Nephron (organoid): ENCODE results near the gene GDPD3.
"Not testable (repeated sequence)": the region's sequence is repeated elsewhere in the genome, so short reads cannot be mapped to it uniquely, and the experiment has no call there.

Source experiments
- H3K27ac Mint-ChIP-seq, 3 experiments: 2 replicates each; pipeline ENCODE4 v1.8.0; 2020; ENCODE audit warnings: mixed read lengths in 3 of 3, mild to moderate bottlenecking in 2 of 3, moderate library complexity in 1 of 3
- H3K27me3 Mint-ChIP-seq: 2 replicates; pipeline ENCODE4 v1.8.0; 2021; ENCODE audit warnings: low read depth, mild to moderate bottlenecking, moderate library complexity, mixed read lengths
- H3K36me3 Mint-ChIP-seq: 2 replicates; pipeline ENCODE4 v1.8.0; 2020; ENCODE audit warnings: low read depth, mixed read lengths
- H3K4me1 Mint-ChIP-seq: 2 replicates; pipeline ENCODE4 v1.8.0; 2020; ENCODE audit warnings: mixed read lengths
- H3K4me3 Mint-ChIP-seq, 3 experiments: 2 replicates each; pipeline ENCODE4 v1.8.0; 2020; ENCODE audit warnings: mild to moderate bottlenecking in 3 of 3, mixed read lengths in 3 of 3, moderate library complexity in 2 of 3
- H3K9me3 Mint-ChIP-seq: 2 replicates; pipeline ENCODE4 v1.8.0; 2020; ENCODE audit warnings: mixed read lengths
- CTCF ChIP-seq, 3 experiments: fragments of 200-600 bp; sonication (generic); IDR thresholded peaks; one replicate each; pipeline ENCODE4 v1.5.0; 2021; ENCODE audit warnings: antibody characterized with exemption in 3 of 3; ENCODE audit not compliant: unreplicated experiment in 3 of 3

Gene GDPD3

GRCh38 chr16:30115238-30115637 is 1.9 kb upstream of the GDPD3 start:
- no peak for TF ChIP-seq CTCF (IDR thresholded peaks at IDR 0.05; ENCODE audit: unreplicated experiment in 3 of 3)
- H3K36me3 Mint-ChIP-seq: peaks cover 32% of the 10 kb centered on the region
- peaks cover 15% of the 10 kb centered on the region for H3K4me1 Mint-ChIP-seq
- no peaks in the 10 kb centered on the region for H3K9me3 Mint-ChIP-seq
- no peak overlapping the region for H3K27ac Mint-ChIP-seq
- H3K27me3 Mint-ChIP-seq: peaks cover 7% of the 10 kb centered on the region
- H3K4me3 Mint-ChIP-seq: no peak overlapping the region

- H3K9me3 Mint-ChIP-seq, H3K27ac Mint-ChIP-seq, H3K4me3 Mint-ChIP-seq, H3K27me3 Mint-ChIP-seq: not testable (repeated sequence)
- Mint-ChIP-seq H3K4me1 (peaks cover 15% of the 10 kb centered on the region), H3K36me3 (peaks cover 33% of the 10 kb centered on the region)
Measured at GRCh38 chr16:30114833-30115232, 1.5 kb upstream of the GDPD3 start.

GRCh38 chr16:30114411-30114810 is 1.1 kb upstream of the GDPD3 start:
- Mint-ChIP-seq H3K4me3 (no peak overlapping the region), H3K9me3 (no peaks in the 10 kb centered on the region), H3K4me1 (peaks cover 11% of the 10 kb centered on the region), H3K27ac (no peak overlapping the region), H3K36me3 (peaks cover 31% of the 10 kb centered on the region), H3K27me3 (peaks cover 7% of the 10 kb centered on the region)
- TF ChIP-seq CTCF (IDR thresholded peaks at IDR 0.05; ENCODE audit: unreplicated experiment in 3 of 3): no peak

- Mint-ChIP-seq H3K27me3 (peaks cover 7% of the 10 kb centered on the region), H3K4me1 (peaks cover 8% of the 10 kb centered on the region), H3K27ac (peak overlapping the region in 1 of 3 experiments; percentile 57), H3K36me3 (peaks cover 26% of the 10 kb centered on the region), H3K4me3 (no peak overlapping the region), H3K9me3 (no peaks in the 10 kb centered on the region)
- no peak for TF ChIP-seq CTCF (IDR thresholded peaks at IDR 0.05; ENCODE audit: unreplicated experiment in 3 of 3)
Measured at GRCh38 chr16:30113711-30114333, 485 bp upstream of the GDPD3 start.

- H3K4me3 Mint-ChIP-seq: no peak overlapping the region
- peaks cover 7% of the 10 kb centered on the region for H3K27me3 Mint-ChIP-seq
- H3K36me3 Mint-ChIP-seq: peaks cover 24% of the 10 kb centered on the region
Measured at GRCh38 chr16:30112197-30113030, 923 bp downstream of the GDPD3 start.

More at GRCh38 chr16:30112197-30113030, 923 bp downstream of the GDPD3 start:
- Mint-ChIP-seq H3K27ac (no peak overlapping the region), H3K4me1 (peaks cover 8% of the 10 kb centered on the region), H3K9me3 (no peaks in the 10 kb centered on the region)
- TF ChIP-seq CTCF (IDR thresholded peaks at IDR 0.05; ENCODE audit: unreplicated experiment in 3 of 3): peak; percentile 50 to 55 (median 53)
